Neural progenitor cell (in vitro differentiated cells): ENCODE results near the gene GPRC5B.

ENCODE experiments used
- EZH2phosphoT487 ChIP-seq: fragments of 200-600 bp; sonication (generic); IDR thresholded peaks from 2 replicates; pipeline ENCODE4 v1.6.1; 2017; ENCODE audit warnings: antibody characterized with exemption
- TF ChIP-seq, protein P1 (sequence below): fragments of 200-600 bp; sonication (generic); IDR thresholded peaks from 2 replicates; pipeline ENCODE4 v1.5.1; 2017; ENCODE audit warnings: antibody characterized with exemption, mild to moderate bottlenecking

DNA sequence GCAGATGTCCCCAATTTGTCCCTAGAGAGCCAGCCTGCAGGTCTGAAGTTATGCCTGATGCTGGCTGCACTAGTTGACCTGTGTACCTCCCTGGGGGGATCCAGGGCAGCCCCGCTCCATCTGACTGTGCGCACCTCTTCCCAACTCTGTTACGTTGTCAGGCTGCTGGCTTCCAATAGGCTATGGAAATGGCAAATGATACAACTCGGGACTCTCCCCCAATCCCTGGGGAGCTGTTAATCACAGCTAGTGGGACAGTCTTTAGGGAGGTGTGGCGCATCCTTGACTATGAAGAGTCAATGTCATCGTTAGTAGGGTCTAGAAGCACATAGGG, 30.1 kb downstream of the GPRC5B start:
- TF ChIP-seq, protein P1, sequence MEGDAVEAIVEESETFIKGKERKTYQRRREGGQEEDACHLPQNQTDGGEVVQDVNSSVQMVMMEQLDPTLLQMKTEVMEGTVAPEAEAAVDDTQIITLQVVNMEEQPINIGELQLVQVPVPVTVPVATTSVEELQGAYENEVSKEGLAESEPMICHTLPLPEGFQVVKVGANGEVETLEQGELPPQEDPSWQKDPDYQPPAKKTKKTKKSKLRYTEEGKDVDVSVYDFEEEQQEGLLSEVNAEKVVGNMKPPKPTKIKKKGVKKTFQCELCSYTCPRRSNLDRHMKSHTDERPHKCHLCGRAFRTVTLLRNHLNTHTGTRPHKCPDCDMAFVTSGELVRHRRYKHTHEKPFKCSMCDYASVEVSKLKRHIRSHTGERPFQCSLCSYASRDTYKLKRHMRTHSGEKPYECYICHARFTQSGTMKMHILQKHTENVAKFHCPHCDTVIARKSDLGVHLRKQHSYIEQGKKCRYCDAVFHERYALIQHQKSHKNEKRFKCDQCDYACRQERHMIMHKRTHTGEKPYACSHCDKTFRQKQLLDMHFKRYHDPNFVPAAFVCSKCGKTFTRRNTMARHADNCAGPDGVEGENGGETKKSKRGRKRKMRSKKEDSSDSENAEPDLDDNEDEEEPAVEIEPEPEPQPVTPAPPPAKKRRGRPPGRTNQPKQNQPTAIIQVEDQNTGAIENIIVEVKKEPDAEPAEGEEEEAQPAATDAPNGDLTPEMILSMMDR: no peak
- no peak for TF ChIP-seq EZH2phosphoT487
